NCI-H1105 treated with DMSO at 0.1 percent for 48 hours (cell line): ENCODE data around the gene PRR20A.
"Not testable (repeated sequence)": the region's sequence is repeated elsewhere in the genome, so short reads cannot be mapped to it uniquely, and the experiment has no call there.

Experiments
- DNase-seq: peaks from one replicate; lab custom pipeline; 2025; lab: John Stamatoyannopoulos, UW

Gene PRR20A

DNA sequence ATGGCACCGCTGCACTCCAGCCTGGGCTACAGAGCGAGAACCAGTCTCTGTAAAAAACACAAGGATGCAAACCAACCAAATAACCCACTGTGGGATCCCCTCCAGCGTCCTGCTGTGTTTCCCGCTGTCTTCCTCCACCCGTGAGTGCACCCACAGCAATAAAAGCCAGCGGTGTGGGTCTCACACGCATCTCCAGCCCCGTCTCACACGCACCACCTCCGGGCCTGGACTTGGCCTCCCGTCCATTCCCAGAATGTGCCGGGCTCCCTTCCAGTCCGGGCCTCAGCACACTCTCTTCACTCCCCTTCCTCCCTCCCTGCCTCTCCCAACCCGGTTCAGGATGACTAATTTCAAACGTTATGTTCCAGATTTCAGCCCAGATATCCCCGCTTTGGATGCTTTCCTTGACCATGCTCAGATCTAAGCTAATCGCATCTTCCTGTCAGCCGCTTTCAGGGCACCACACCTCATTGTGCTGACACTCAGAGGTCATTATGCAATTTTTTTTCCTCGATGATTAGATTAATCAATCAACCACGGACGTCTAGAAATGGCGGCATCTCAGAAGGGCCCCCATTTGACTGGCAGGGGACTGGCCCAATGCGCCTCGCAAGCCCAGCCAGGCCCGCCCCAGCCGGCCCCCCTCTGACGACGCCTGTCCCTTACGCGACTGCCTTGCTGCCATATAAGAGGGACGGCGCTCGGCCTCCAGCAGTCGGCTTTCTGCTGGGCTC, at the start of gene PRR20A:
Gene PRR20A (plus strand): TSS at position 684 of the 734 bp plus-strand sequence. CDS start 387 bp downstream, outside the sequence.
- DNase-seq: not testable (repeated sequence)

DNA sequence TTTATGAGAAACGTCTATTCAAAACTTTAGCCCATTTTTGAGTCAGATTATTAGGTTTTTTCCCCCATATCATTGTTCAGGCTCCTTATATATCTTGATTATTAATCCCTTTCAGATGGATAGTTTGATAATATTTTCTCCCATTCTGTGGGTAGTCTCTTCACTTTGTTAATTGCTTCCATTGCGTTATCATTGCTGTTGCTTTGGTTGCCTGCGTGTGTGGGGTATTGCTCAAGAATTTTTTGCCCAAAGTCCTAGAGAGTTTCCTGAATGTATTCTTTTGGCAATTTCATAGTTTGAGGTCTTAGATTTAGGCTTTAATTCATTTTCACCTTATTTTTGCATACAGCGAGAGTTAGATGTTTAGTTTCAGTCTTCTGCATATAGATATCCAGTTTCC, 25.8 kb upstream of the PRR20A start:
- no peak for DNase-seq

GRCh38 chr13:57123681-57124080, 17.0 kb upstream of the PRR20A start:
- DNase-seq: peak; percentile 92

- no peak for DNase-seq
These were observed 11.8 kb upstream of the PRR20A start for GRCh38 chr13:57128909-57129308.

DNA sequence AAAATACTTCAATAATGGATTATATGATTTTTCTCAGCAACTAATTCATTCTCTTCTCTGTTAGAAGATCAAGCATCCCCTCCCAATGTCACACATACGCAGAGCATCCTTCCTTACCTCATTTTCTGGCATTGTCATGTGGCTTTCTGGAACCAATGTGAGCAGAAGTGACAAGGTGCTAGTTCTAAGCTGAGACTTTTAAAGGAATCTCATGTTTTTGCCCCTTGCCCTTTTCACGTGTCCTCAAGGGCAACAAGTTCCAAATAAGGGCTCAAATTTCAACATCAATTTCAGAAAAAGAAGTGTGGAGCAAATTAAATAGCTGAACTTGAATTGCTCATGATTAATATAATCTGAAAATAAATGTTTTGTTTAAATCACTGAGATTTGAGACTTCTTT, 4.6 kb upstream of the PRR20A start:
- DNase-seq: no peak

GRCh38 chr13:57137585-57137984, 3.1 kb upstream of the PRR20A start:
- no peak for DNase-seq

- DNase-seq: no peak
These were observed 1.7 kb upstream of the PRR20A start for GRCh38 chr13:57138988-57139387.

GRCh38 chr13:57139781-57140180, 937 bp upstream of the PRR20A start:
- DNase-seq: not testable (repeated sequence)

DNA sequence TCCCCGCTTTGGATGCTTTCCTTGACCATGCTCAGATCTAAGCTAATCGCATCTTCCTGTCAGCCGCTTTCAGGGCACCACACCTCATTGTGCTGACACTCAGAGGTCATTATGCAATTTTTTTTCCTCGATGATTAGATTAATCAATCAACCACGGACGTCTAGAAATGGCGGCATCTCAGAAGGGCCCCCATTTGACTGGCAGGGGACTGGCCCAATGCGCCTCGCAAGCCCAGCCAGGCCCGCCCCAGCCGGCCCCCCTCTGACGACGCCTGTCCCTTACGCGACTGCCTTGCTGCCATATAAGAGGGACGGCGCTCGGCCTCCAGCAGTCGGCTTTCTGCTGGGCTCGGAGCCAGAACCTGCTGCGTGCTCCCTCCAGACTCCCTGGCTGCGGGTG, 6.5 kb downstream of the PRR20A start, which contains the start of gene PRR20B:
Gene PRR20B (plus strand): TSS at position 301 of the 400 bp plus-strand sequence. CDS start 387 bp downstream, outside the sequence.
- DNase-seq: not testable (repeated sequence)

GRCh38 chr13:57148106-57148505, 7.4 kb downstream of the PRR20A start:
- not testable (repeated sequence) for DNase-seq

- not testable (repeated sequence) for DNase-seq
These were observed 13.0 kb downstream of the PRR20A start, which contains the start of gene PRR20C for GRCh38 chr13:57153761-57154160. TSS of gene PRR20C (plus strand) at chr13:57154061. CDS start at chr13:57154448, 387 bp downstream.

DNA sequence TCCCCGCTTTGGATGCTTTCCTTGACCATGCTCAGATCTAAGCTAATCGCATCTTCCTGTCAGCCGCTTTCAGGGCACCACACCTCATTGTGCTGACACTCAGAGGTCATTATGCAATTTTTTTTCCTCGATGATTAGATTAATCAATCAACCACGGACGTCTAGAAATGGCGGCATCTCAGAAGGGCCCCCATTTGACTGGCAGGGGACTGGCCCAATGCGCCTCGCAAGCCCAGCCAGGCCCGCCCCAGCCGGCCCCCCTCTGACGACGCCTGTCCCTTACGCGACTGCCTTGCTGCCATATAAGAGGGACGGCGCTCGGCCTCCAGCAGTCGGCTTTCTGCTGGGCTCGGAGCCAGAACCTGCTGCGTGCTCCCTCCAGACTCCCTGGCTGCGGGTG, 19.6 kb downstream of the PRR20A start, which contains the start of gene PRR20D:
Gene PRR20D (plus strand): TSS at position 301 of the 400 bp plus-strand sequence. CDS start 387 bp downstream, outside the sequence.
- not testable (repeated sequence) for DNase-seq

DNA sequence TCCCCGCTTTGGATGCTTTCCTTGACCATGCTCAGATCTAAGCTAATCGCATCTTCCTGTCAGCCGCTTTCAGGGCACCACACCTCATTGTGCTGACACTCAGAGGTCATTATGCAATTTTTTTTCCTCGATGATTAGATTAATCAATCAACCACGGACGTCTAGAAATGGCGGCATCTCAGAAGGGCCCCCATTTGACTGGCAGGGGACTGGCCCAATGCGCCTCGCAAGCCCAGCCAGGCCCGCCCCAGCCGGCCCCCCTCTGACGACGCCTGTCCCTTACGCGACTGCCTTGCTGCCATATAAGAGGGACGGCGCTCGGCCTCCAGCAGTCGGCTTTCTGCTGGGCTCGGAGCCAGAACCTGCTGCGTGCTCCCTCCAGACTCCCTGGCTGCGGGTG, 26.2 kb downstream of the PRR20A start, which contains the start of gene PRR20E:
Gene PRR20E (plus strand): TSS at position 301 of the 400 bp plus-strand sequence. CDS start 387 bp downstream, outside the sequence.
- DNase-seq: not testable (repeated sequence)

GRCh38 chr13:57191667-57192066, 50.9 kb downstream of the PRR20A start:
- no peak for DNase-seq
